Upper lobe of left lung (tissue), 4 donors: Measurements from ENCODE around the gene FBN3.

Source experiments
- EP300 ChIP-seq, 4 donors: sonication (generic); formaldehyde crosslinking; IDR thresholded peaks; one replicate each; pipeline ENCODE4 v1.5.1; 2017; ENCODE audit warnings: antibody characterized with exemption in 4 of 4, control low read depth in 2 of 4
- POLR2A ChIP-seq, 4 donors: fragments of 450-650 bp; IDR thresholded peaks; one replicate each; pipeline ENCODE4 v1.5.1; 2016 to 2017; ENCODE audit warnings: antibody characterized with exemption in 4 of 4, mild to moderate bottlenecking in 2 of 4
- TF ChIP-seq, protein P1 (sequence below), 6 experiments: fragments of 450-650 bp in 4 of 6; fragments of 200-600 bp in 2 of 6; sonication (generic) in 2 of 6; IDR thresholded peaks; one replicate each; pipeline ENCODE4 v1.5.1; 2016 to 2019; ENCODE audit warnings: antibody characterized with exemption in 6 of 6

DNA sequence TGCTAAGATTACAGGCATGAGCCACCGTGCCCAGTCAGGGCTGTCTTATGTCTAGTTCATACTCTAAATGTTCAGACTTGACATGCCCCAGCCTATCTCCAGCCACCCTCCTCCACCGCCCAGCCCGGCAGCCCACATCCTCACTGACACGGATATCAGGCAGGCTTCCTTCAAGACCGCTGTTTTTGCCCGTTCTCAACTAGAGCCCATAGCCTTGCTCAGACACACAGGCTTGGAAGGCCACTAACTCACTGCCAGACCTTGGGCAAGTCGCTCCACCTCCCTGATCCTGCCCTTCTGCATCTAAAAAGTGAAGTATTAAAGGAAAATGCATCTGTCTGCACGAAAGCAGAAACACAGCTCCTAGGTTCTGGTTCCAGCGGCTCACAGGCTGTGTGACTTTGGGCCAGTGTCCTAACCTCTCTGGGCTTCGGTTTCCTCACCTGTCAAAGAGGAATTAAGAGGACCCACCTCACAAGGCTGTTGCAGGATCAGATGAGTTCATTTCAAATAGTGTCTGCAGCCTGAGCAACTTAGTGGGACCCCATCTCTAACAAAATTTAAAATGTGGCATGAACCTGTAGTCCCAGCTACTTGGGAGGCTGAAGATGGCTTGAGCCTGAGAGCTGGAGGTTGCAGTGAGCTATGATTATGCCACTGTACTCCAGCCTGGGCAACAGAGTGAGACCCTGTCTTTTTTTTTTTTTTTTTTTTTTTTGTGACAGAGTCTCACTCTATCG lies 45.3 kb upstream of the FBN3 start:
- TF ChIP-seq, protein P1, sequence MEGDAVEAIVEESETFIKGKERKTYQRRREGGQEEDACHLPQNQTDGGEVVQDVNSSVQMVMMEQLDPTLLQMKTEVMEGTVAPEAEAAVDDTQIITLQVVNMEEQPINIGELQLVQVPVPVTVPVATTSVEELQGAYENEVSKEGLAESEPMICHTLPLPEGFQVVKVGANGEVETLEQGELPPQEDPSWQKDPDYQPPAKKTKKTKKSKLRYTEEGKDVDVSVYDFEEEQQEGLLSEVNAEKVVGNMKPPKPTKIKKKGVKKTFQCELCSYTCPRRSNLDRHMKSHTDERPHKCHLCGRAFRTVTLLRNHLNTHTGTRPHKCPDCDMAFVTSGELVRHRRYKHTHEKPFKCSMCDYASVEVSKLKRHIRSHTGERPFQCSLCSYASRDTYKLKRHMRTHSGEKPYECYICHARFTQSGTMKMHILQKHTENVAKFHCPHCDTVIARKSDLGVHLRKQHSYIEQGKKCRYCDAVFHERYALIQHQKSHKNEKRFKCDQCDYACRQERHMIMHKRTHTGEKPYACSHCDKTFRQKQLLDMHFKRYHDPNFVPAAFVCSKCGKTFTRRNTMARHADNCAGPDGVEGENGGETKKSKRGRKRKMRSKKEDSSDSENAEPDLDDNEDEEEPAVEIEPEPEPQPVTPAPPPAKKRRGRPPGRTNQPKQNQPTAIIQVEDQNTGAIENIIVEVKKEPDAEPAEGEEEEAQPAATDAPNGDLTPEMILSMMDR (IDR thresholded peaks at IDR 0.05), result no peak
- TF ChIP-seq EP300 (IDR thresholded peaks at IDR 0.05) (no peak), POLR2A (IDR thresholded peaks at IDR 0.05) (peak in 1 of 4 donors; percentile 6)
